Prostate gland (tissue), 2 donors: ENCODE data around the gene SNX1.

Source experiments
- POLR2A ChIP-seq: fragments of 450-650 bp; IDR thresholded peaks from one replicate; pipeline ENCODE4 v1.6.1; 2016; ENCODE audit warnings: antibody characterized with exemption, mild to moderate bottlenecking
- TF ChIP-seq, protein P1 (sequence below), 4 experiments: fragments of 200-600 bp in 2 of 4; fragments of 450-650 bp in 2 of 4; sonication (generic) in 2 of 4; IDR thresholded peaks; 1 replicate in 3 of 4; 2 replicates in 1 of 4; pipeline ENCODE4 v1.5.1; 2016 to 2019; ENCODE audit warnings: antibody characterized with exemption in 4 of 4, mild to moderate bottlenecking in 2 of 4, moderate library complexity in 2 of 4

DNA sequence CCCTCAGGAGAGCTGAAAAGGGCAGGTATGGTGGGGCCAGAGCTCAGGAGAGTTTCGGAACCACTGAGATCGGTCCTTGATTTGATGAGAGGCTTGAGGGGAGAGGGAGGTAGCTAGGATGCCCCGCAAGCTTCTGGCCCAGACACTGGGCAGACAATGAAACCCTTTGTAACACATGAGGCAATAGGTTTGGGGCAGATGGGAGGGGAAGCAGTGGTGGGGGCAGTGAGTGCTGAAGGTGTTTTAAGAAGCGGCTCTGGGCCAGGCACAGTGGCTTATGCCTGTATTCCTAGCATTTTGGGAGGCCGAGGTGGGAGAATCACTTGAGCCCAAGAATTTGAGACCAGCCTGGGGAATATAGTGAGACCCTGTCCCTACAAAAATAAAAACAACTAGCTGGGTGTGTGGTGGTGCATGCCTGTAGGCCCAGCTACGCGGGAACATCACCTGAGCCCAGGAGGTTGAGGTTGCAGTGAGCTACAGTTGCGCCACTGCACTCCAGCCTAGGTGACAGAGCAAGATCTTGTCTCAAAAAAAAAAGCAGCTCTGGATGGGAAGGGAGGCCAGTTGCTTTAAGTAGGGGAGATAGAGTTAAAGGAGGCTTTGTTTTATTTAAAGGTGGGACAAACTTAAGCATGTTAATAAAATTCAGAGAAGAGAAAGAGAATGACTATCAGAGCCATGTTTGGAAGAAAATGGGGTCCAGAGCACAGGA, 46.2 kb downstream of the SNX1 start:
- TF ChIP-seq, protein P1, sequence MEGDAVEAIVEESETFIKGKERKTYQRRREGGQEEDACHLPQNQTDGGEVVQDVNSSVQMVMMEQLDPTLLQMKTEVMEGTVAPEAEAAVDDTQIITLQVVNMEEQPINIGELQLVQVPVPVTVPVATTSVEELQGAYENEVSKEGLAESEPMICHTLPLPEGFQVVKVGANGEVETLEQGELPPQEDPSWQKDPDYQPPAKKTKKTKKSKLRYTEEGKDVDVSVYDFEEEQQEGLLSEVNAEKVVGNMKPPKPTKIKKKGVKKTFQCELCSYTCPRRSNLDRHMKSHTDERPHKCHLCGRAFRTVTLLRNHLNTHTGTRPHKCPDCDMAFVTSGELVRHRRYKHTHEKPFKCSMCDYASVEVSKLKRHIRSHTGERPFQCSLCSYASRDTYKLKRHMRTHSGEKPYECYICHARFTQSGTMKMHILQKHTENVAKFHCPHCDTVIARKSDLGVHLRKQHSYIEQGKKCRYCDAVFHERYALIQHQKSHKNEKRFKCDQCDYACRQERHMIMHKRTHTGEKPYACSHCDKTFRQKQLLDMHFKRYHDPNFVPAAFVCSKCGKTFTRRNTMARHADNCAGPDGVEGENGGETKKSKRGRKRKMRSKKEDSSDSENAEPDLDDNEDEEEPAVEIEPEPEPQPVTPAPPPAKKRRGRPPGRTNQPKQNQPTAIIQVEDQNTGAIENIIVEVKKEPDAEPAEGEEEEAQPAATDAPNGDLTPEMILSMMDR (IDR thresholded peaks at IDR 0.05): no peak
- TF ChIP-seq POLR2A: no peak
